Adrenal gland (tissue), 12 donors: Measurements from ENCODE around the gene NHERF2. TPM values are rescaled to one million over a fixed set of nuclear protein-coding genes. Genes with fewer than 3 reads are reported as not detected.

Experiments
- DNase-seq, 7 donors: peaks; one replicate each; pipeline ENCODE4 v3.0.0-alpha.2; 2019 to 2020
- H3K27ac ChIP-seq, 5 donors: fragments of 200-600 bp; sonication (generic) in 4 of 5; 1 replicate in 3 of 5; 2 replicates in 2 of 5; pipeline versions ENCODE4 v1.5.1 to v1.8.0; 2016 to 2020; ENCODE audit warnings: mild to moderate bottlenecking in 1 of 5
- H3K27me3 ChIP-seq: fragments of 200-600 bp; 2 replicates; pipeline ENCODE4 v1.8.0; 2021
- H3K36me3 ChIP-seq, 2 donors: fragments of 200-600 bp; replicated peaks in 1 of 2; 1 replicate in 1 of 2; 2 replicates in 1 of 2; pipeline versions ENCODE4 v1.5.1 to v1.8.0; 2018 to 2022
- H3K4me1 ChIP-seq, 2 donors: fragments of 200-600 bp; replicated peaks in 1 of 2; 1 replicate in 1 of 2; 2 replicates in 1 of 2; pipeline versions ENCODE4 v1.5.1 to v1.8.0; 2018 to 2021
- H3K4me3 ChIP-seq, 4 donors: fragments of 200-600 bp; sonication (generic) in 3 of 4; one replicate each; pipeline ENCODE4 v1.5.1; 2016 to 2018
- H3K9me3 ChIP-seq, 3 donors: fragments of 200-600 bp; sonication (generic) in 1 of 3; replicated peaks in 1 of 3; 1 replicate in 2 of 3; 2 replicates in 1 of 3; pipeline versions ENCODE4 v1.5.1 to v1.8.0; 2016 to 2021
- CTCF ChIP-seq, 6 experiments: fragments of 450-650 bp in 4 of 6; fragments of 200-600 bp in 2 of 6; sonication (generic) in 1 of 6; IDR thresholded peaks; 1 replicate in 5 of 6; 2 replicates in 1 of 6; pipeline versions ENCODE4 v1.5.1 to v1.8.0; 2016 to 2021; ENCODE audit warnings: antibody characterized with exemption in 6 of 6, mild to moderate bottlenecking in 2 of 6, moderate library complexity in 1 of 6
- POLR2A ChIP-seq, 2 donors: fragments of 450-650 bp; IDR thresholded peaks; one replicate each; pipeline ENCODE4 v1.6.1; 2017; ENCODE audit warnings: antibody characterized with exemption in 2 of 2, mild to moderate bottlenecking in 2 of 2, moderate library complexity in 1 of 2
- WGBS, 4 donors: extraction: QIAGEN DNeasy Blood & Tissue Kit in 2 of 4; methylation state at CpG; one replicate each; pipeline versions ENCODE4 v1.1.5 to v1.1.7; 2013 to 2017; 5-methylcytosine and 5-hydroxymethylcytosine counted together
- intact Hi-C, 2 donors: fragments of 100-400 bp; cut with DNase I; formaldehyde crosslinking; loops; one replicate each; pipeline versions ENCODE4 v1.14.1 to v1.15.0; 2022 to 2023
- polyA plus RNA-seq, 3 donors: library from polyadenylated mRNA; stranded (reverse); fragments of 200-250 nt in 2 of 3; fragments of 350-450 nt in 1 of 3; fragmentation: Illumina TruSeq in 1 of 3; extraction: RNeasy Lipid Tissue Mini Kit (QIAGEN cat#74804) in 1 of 3; gene quantifications; one replicate each; pipeline ENCODE4 v1.2.3, GENCODE V29; 2013 to 2014
- total RNA-seq, 9 donors: library from RNA; depleted of rRNA in 4 of 9; stranded (reverse); fragments of >200 nt in 4 of 9; fragments of 120-200 nt in 1 of 9; fragmentation: NEBNext Ultra II Directional in 1 of 9; extraction: Animal tissue kit (Norgen Biotek cat#: 25700) in 1 of 9; gene quantifications; one replicate each; pipeline versions ENCODE4 v1.1.0 to v1.2.4, GENCODE V29; 2013 to 2023
- donor health status: healthy with polysubstance abuse.
- donor health status: Bipolar disorder and iron deficiency.
- donor health status: DM: yes; HTN: yes; CAD: no.
- donor health status: DM: no; HTN: no; CAD: no.
- donor health status: DM: no; HTN: no; CAD: no.
- donor health status: DM: yes; HTN: yes; CAD: no.

Gene NHERF2
- total and polyA plus RNA-seq, 12 donors, result 12.5 to 263 (median 67.7) TPM

- intact Hi-C loops, result no loop called here
- peaks cover 0 to 18% of the 10 kb centered on the region in 2 donors for H3K4me1 ChIP-seq
- H3K4me3 ChIP-seq, result peak within 1 kb of the TSS; percentile 15 to 74 (median 44)
- TF ChIP-seq CTCF (IDR thresholded peaks at IDR 0.05) (peak in 3 of 6 experiments; percentile 18 to 37 (median 20)), POLR2A (IDR thresholded peaks at IDR 0.05) (peak; percentile 51 to 54)
- peaks cover 25% of the 10 kb centered on the region for H3K27me3 ChIP-seq
- no peaks in the 10 kb centered on the region for H3K9me3 ChIP-seq
- 0 to 1% (median 0%) methylated on average over 1 to 109 of the region's 109 CpGs; no CpG with 5 or more reads in 1 of the 4 donors for WGBS, 4 donors
- H3K36me3 ChIP-seq, result peaks cover 0 to 19% of the 10 kb centered on the region in 2 donors
- peak within 1 kb of the TSS in 3 of 5 donors; percentile 49 to 74 (median 71) for H3K27ac ChIP-seq
- peak; percentile 84 to 92 (median 91) for DNase-seq
Measured at GRCh38 chr16:1983544-1984346, 43.0 kb upstream of the NHERF2 start, which contains the start of gene GFER. Gene GFER, plus strand, starts transcription at chr16:1984193. Its CDS starts 26 bp downstream, at chr16:1984219.

GRCh38 chr16:1984347-1985225 is 42.1 kb upstream of the NHERF2 start:
- Histone ChIP-seq H3K4me1 (peaks cover 0 to 18% of the 10 kb centered on the region in 2 donors), H3K27ac (peak overlapping the region in 3 of 5 donors; percentile 49 to 74 (median 71)), H3K4me3 (peak overlapping the region in 3 of 4 donors; percentile 32 to 74 (median 57)), H3K9me3 (no peaks in the 10 kb centered on the region), H3K27me3 (peaks cover 25% of the 10 kb centered on the region), H3K36me3 (peaks cover 0 to 19% of the 10 kb centered on the region in 2 donors)
- intact Hi-C loops, result no loop called here
- TF ChIP-seq POLR2A (IDR thresholded peaks at IDR 0.05) (no peak), CTCF (IDR thresholded peaks at IDR 0.05) (no peak)
- DNase-seq, result peak in 2 of 7 donors; percentile 37 to 57
- WGBS, 4 donors, result 15 to 66% (median 23%) methylated on average over 10 to 58 of the region's 58 CpGs

- WGBS, 4 donors, result 90 to 96% (median 92%) methylated on average over 10 to 14 of the region's 14 CpGs
Measured at GRCh38 chr16:1985466-1986150, 41.1 kb upstream of the NHERF2 start.

More at GRCh38 chr16:1985466-1986150, 41.1 kb upstream of the NHERF2 start:
- Histone ChIP-seq H3K4me3 (no peak overlapping the region), H3K27me3 (peaks cover 22% of the 10 kb centered on the region), H3K27ac (no peak overlapping the region), H3K36me3 (peaks cover 0 to 19% of the 10 kb centered on the region in 2 donors), H3K9me3 (no peaks in the 10 kb centered on the region), H3K4me1 (peaks cover 0 to 21% of the 10 kb centered on the region in 2 donors)
- TF ChIP-seq CTCF (IDR thresholded peaks at IDR 0.05), result no peak
- no peak for TF ChIP-seq POLR2A (IDR thresholded peaks at IDR 0.05)
- DNase-seq, result no peak
- intact Hi-C loops, result no loop called here
